Heart right ventricle (tissue), 16 donors: ENCODE data around the gene GNE. TPM values are rescaled to one million over a fixed set of nuclear protein-coding genes. Genes with fewer than 3 reads are reported as not detected.
A peak's percentile ranks its signal among the peaks of the same experiment; 100 is the strongest.
"Not testable (repeated sequence)": the region's sequence is repeated elsewhere in the genome, so short reads cannot be mapped to it uniquely, and the experiment has no call there.

ENCODE experiments used
- ATAC-seq, 8 donors: fragments of 200-7000 bp; cut with Tn5 transposase; one replicate each; pipeline ENCODE4 v1.9.1; 2020; ENCODE audit warnings: mild to moderate bottlenecking in 8 of 8, moderate library complexity in 8 of 8, moderate number of reproducible peaks in 1 of 8
- DNase-seq, 2 donors: peaks; one replicate each; pipeline ENCODE4 v3.0.0-alpha.2; 2020
- H3K27ac ChIP-seq, 10 donors: fragments of 200-600 bp; sonication (generic) in 2 of 10; one replicate each; pipeline versions ENCODE4 v1.5.0 to v1.8.0; 2020 to 2022; ENCODE audit warnings: mild to moderate bottlenecking in 3 of 10
- H3K27me3 ChIP-seq, 7 donors: fragments of 200-600 bp; one replicate each; pipeline ENCODE4 v1.8.0; 2021 to 2022; ENCODE audit warnings: mild to moderate bottlenecking in 2 of 7
- H3K36me3 ChIP-seq, 9 donors: fragments of 200-600 bp; sonication (generic) in 1 of 9; one replicate each; pipeline versions ENCODE4 v1.5.0 to v1.8.0; 2020 to 2022; ENCODE audit warnings: mild to moderate bottlenecking in 2 of 9
- H3K4me1 ChIP-seq, 9 donors: fragments of 200-600 bp; sonication (generic) in 1 of 9; one replicate each; pipeline versions ENCODE4 v1.5.0 to v1.8.0; 2020 to 2022; ENCODE audit warnings: mild to moderate bottlenecking in 4 of 9
- H3K4me3 ChIP-seq, 10 donors: fragments of 200-600 bp; sonication (generic) in 2 of 10; one replicate each; pipeline versions ENCODE4 v1.5.0 to v1.8.0; 2020 to 2022; ENCODE audit warnings: mild to moderate bottlenecking in 7 of 10, moderate library complexity in 2 of 10
- H3K9me3 ChIP-seq, 11 donors: fragments of 200-600 bp in 10 of 11; sonication (generic) in 2 of 11; one replicate each; pipeline versions ENCODE4 v1.5.0 to v1.8.0; 2013 to 2022; ENCODE audit warnings: mild to moderate bottlenecking in 2 of 11, control low read depth in 1 of 11, moderate library complexity in 1 of 11
- CTCF ChIP-seq, 9 donors: fragments of 200-600 bp; sonication (generic) in 2 of 9; IDR thresholded peaks; one replicate each; pipeline versions ENCODE4 v1.5.0 to v1.8.0; 2021 to 2022; ENCODE audit warnings: antibody characterized with exemption in 9 of 9, mild to moderate bottlenecking in 5 of 9, moderate library complexity in 1 of 9
- WGBS, 2 donors: extraction: QIAGEN DNeasy Blood & Tissue Kit; methylation state at CpG; one replicate each; pipeline ENCODE4 v1.1.7; 2013; ENCODE audit warnings: inconsistent platforms in 1 of 2; 5-methylcytosine and 5-hydroxymethylcytosine counted together
- intact Hi-C, 10 donors: fragments of 100-400 bp; cut with DNase I; formaldehyde crosslinking; loops; one replicate each; pipeline versions ENCODE4 v1.11.1 to v1.14.2; 2022
- polyA plus RNA-seq, 2 donors: library from polyadenylated mRNA; stranded (reverse); fragments of 200-250 nt; gene quantifications; one replicate each; pipeline ENCODE4 v1.2.3, GENCODE V29; 2013
- total RNA-seq, 10 donors: library from RNA; stranded (reverse); fragmentation: NEBNext Ultra II Directional in 3 of 10; extraction: Animal tissue kit (Norgen Biotek cat#: 25700) in 3 of 10; gene quantifications; one replicate each; pipeline versions ENCODE4 v1.2.1 to v1.2.4, GENCODE V29; 2021 to 2023
- donor health status: Arrhythmogenic right ventricular cardiomyopathy.
- donor health status: ischemic (EF 13 %, LVEDD 7.1; RV severe dilation, severe dysfunction).
- donor health status: healthy with polysubstance abuse.
- donor health status: DM: no; HTN: yes; CAD: no.
- donor health status: DM: no; HTN: no; CAD: no.
- donor health status: ischemic (EF 25% LVEDD 6.9; RV normal size, moderate dysfunction).
- donor health status: ischemic (EF 25% LVEDD 5.7; RV mildly dilated, moderate dysfunction).
- donor health status: healthy.
- donor health status: DM: yes; HTN: yes; CAD: no.
- donor health status: Ischemic cardiomyopathy.
- donor health status: ischemic (EF 35%, LVEDD 5.7; RV mildly dilated, moderate dysfunction).
- donor health status: nonischemic (EF 11% LVEDD 7.7; RV severe dilation, severe dysfunction).
- donor health status: DM: yes; HTN: yes; CAD: no.
- donor health status: PGD.
- donor health status: ischemic (EF 29% LVEDD 5.4; RV normal size, mild dysfunction).
- donor health status: nonischemic (EF 23%, LVEDD 6.1; RV moderate dilation, normal function).

Gene GNE
- total and polyA plus RNA-seq, 12 donors = 4.0 to 14.9 (median 12.1) TPM

GRCh38 chr9:36189976-36190375 is 68.3 kb downstream of the GNE start:
- Histone ChIP-seq H3K4me3 (peak overlapping the region; percentile 15 to 97 (median 85)), H3K27me3 (no peaks in the 10 kb centered on the region), H3K9me3 (no peaks in the 10 kb centered on the region), H3K4me1 (peaks cover 12 to 44% (median 38%) of the 10 kb centered on the region in 9 donors), H3K36me3 (peaks cover 0 to 11% (median 0%) of the 10 kb centered on the region in 9 donors), H3K27ac (peak overlapping the region in 9 of 10 donors; percentile 83 to 95 (median 89))
- DNase-seq (no peak), ATAC-seq (no peak)
- WGBS, 2 donors = 5 to 6% methylated on average over 9 of the region's 9 CpGs
- intact Hi-C loops = loop anchor here in 7 of 10 donors (2.0 to 10.0 kb wide), 6 partner anchors 67 to 372 kb away; partner anchors contain the start of gene GNE (in 2 of the 7)
- no peak for TF ChIP-seq CTCF (IDR thresholded peaks at IDR 0.05)

GRCh38 chr9:36188212-36188611 is 70.0 kb downstream of the GNE start:
- ATAC-seq (no peak), DNase-seq (no peak)
- no peaks in the 10 kb centered on the region for H3K36me3 ChIP-seq
- H3K27me3 ChIP-seq = no peaks in the 10 kb centered on the region
- H3K4me3 ChIP-seq = no peak overlapping the region
- peaks cover 10 to 26% (median 21%) of the 10 kb centered on the region in 9 donors for H3K4me1 ChIP-seq
- no peaks in the 10 kb centered on the region for H3K9me3 ChIP-seq
- H3K27ac ChIP-seq = no peak overlapping the region
- TF ChIP-seq CTCF (IDR thresholded peaks at IDR 0.05) = no peak
- intact Hi-C loops = loop anchor here in 1 of 10 donors (5.0 kb wide), 1 partner anchor 139 kb away; no protein-coding TSS in a partner anchor
- 87 to 90% methylated on average over 5 of the region's 5 CpGs for WGBS, 2 donors

GRCh38 chr9:36187414-36187813 is 70.8 kb downstream of the GNE start:
- no peaks in the 10 kb centered on the region for H3K36me3 ChIP-seq
- no peak for ATAC-seq
- intact Hi-C loops = loop anchor here in 1 of 10 donors (5.0 kb wide), 1 partner anchor 140 kb away; no protein-coding TSS in a partner anchor

GRCh38 chr9:36180243-36180642 is 78.0 kb downstream of the GNE start:
- H3K4me1 ChIP-seq, ATAC-seq, intact Hi-C loops: not testable (repeated sequence)

More at GRCh38 chr9:36187414-36187813, 70.8 kb downstream of the GNE start:
- no peak for DNase-seq
- Histone ChIP-seq H3K27me3 (no peaks in the 10 kb centered on the region), H3K4me3 (no peak overlapping the region), H3K27ac (no peak overlapping the region), H3K4me1 (peaks cover 4 to 18% (median 13%) of the 10 kb centered on the region in 9 donors), H3K9me3 (no peaks in the 10 kb centered on the region)
- no peak for TF ChIP-seq CTCF (IDR thresholded peaks at IDR 0.05)

GRCh38 chr9:36177571-36177970 is 80.7 kb downstream of the GNE start:
- Histone ChIP-seq H3K4me1 (no peaks in the 10 kb centered on the region), H3K27me3 (peaks cover 0 to 3% (median 0%) of the 10 kb centered on the region in 7 donors), H3K36me3 (no peaks in the 10 kb centered on the region), H3K9me3 (no peaks in the 10 kb centered on the region), H3K4me3 (no peak overlapping the region), H3K27ac (no peak overlapping the region)
- ATAC-seq (no peak), DNase-seq (no peak)
- TF ChIP-seq CTCF (IDR thresholded peaks at IDR 0.05) = no peak
- 76 to 79% methylated on average over 4 of the region's 4 CpGs for WGBS, 2 donors
- intact Hi-C loops = no loop called here

More at GRCh38 chr9:36180243-36180642, 78.0 kb downstream of the GNE start:
- not testable (repeated sequence) for DNase-seq, H3K27me3 ChIP-seq, H3K36me3 ChIP-seq, H3K27ac ChIP-seq, H3K4me3 ChIP-seq, H3K9me3 ChIP-seq
- 91% methylated on average over 6 of the region's 6 CpGs for WGBS, 2 donors

- H3K9me3 ChIP-seq, DNase-seq: not testable (repeated sequence)
- 94 to 95% methylated on average over 10 of the region's 10 CpGs for WGBS, 2 donors
Measured at GRCh38 chr9:36176496-36176895, 81.8 kb downstream of the GNE start.

GRCh38 chr9:36175209-36175608 is 83.0 kb downstream of the GNE start:
- H3K4me1 ChIP-seq, H3K4me3 ChIP-seq, H3K27ac ChIP-seq, H3K27me3 ChIP-seq, ATAC-seq, DNase-seq, intact Hi-C loops, H3K9me3 ChIP-seq, H3K36me3 ChIP-seq: not testable (repeated sequence)
- 91 to 97% methylated on average over 3 of the region's 3 CpGs for WGBS, 2 donors

More at GRCh38 chr9:36176496-36176895, 81.8 kb downstream of the GNE start:
- H3K36me3 ChIP-seq, H3K4me3 ChIP-seq, H3K27ac ChIP-seq, H3K4me1 ChIP-seq, intact Hi-C loops, ATAC-seq, H3K27me3 ChIP-seq: not testable (repeated sequence)
